Calu3 (cell line): ENCODE results near the gene LZTR1. TPM values are rescaled to one million over a fixed set of nuclear protein-coding genes. Genes with fewer than 3 reads are reported as not detected.

Experiments used
- BruUV-seq: library from RNA; stranded (reverse); fragments of 400-500 nt; replicated peaks from 2 replicates; lab custom pipeline; 2021; lab: Mats Ljungman, UMichigan
- CTCF ChIA-PET: fragments of 300-600 bp; sonication (Branson Sonifier 250); formaldehyde crosslinking; loops from one replicate; lab custom pipeline; 2022; ENCODE audit warnings: antibody characterized with exemption; lab: Charles Lee
- DNase-seq: peaks from one replicate; pipeline ENCODE4 v3.0.0; 2022
- H3K27ac Mint-ChIP-seq: one replicate; pipeline ENCODE4 v1.8.0; 2022; ENCODE audit warnings: mixed read lengths; ENCODE audit not compliant: unreplicated experiment
- H3K27me3 Mint-ChIP-seq: one replicate; pipeline ENCODE4 v1.8.0; 2022; ENCODE audit warnings: mixed read lengths; ENCODE audit not compliant: unreplicated experiment
- H3K36me3 Mint-ChIP-seq: one replicate; pipeline ENCODE4 v1.8.0; 2022; ENCODE audit warnings: mild to moderate bottlenecking, moderate library complexity, mixed read lengths; ENCODE audit not compliant: insufficient read depth, unreplicated experiment
- H3K4me1 Mint-ChIP-seq: one replicate; pipeline ENCODE4 v1.8.0; 2022; ENCODE audit warnings: mild to moderate bottlenecking, low read depth, mixed read lengths; ENCODE audit not compliant: unreplicated experiment
- H3K4me3 Mint-ChIP-seq: one replicate; pipeline ENCODE4 v1.8.0; 2022; ENCODE audit warnings: mild to moderate bottlenecking, low read depth, moderate library complexity, mixed read lengths; ENCODE audit not compliant: unreplicated experiment
- H3K9me3 Mint-ChIP-seq: one replicate; pipeline ENCODE4 v1.8.0; 2022; ENCODE audit warnings: low read depth, mixed read lengths; ENCODE audit not compliant: unreplicated experiment
- CTCF ChIP-seq: fragments of 200-600 bp; IDR thresholded peaks from one replicate; pipeline ENCODE4 v1.8.0; 2022; ENCODE audit warnings: antibody characterized with exemption; ENCODE audit not compliant: unreplicated experiment
- intact Hi-C: fragments of 100-400 bp; cut with micrococcal nuclease; formaldehyde crosslinking; loops from one replicate; pipeline ENCODE4 v1.10.0; 2022; ENCODE audit not compliant: unreplicated experiment
- total RNA-seq: library from RNA; stranded (reverse); gene quantifications from 2 replicates; pipeline ENCODE4 v1.2.3, GENCODE V29; 2022

The LZTR1 gene
- total RNA-seq, 1 experiment from 2014 or later: 55.4 TPM

- no peaks in the 10 kb centered on the region for H3K27me3 Mint-ChIP-seq
- H3K9me3 Mint-ChIP-seq: no peaks in the 10 kb centered on the region
- intact Hi-C loops: no loop called here
- TF ChIP-seq CTCF: no peak
- no TSS peak for BruUV-seq
- H3K4me3 Mint-ChIP-seq: no peak overlapping the region
- no peak overlapping the region for H3K27ac Mint-ChIP-seq
- H3K4me1 Mint-ChIP-seq: peaks cover 33% of the 10 kb centered on the region
- no peak for DNase-seq
- CTCF ChIA-PET: no interaction called here
- peaks cover 9% of the 10 kb centered on the region for H3K36me3 Mint-ChIP-seq
Observed at GRCh38 chr22:21041937-21042336, 59.8 kb downstream of the LZTR1 start.

GRCh38 chr22:21042978-21043859 lies 61.1 kb downstream of the LZTR1 start:
- CTCF ChIA-PET: no interaction called here
- DNase-seq: no peak
- Mint-ChIP-seq H3K27ac (peak overlapping the region; percentile 5), H3K4me1 (peaks cover 33% of the 10 kb centered on the region), H3K36me3 (peaks cover 9% of the 10 kb centered on the region), H3K9me3 (no peaks in the 10 kb centered on the region), H3K27me3 (no peaks in the 10 kb centered on the region), H3K4me3 (no peak overlapping the region)
- intact Hi-C loops: no loop called here
- no TSS peak for BruUV-seq
- no peak for TF ChIP-seq CTCF

- intact Hi-C loops: no loop called here
- H3K4me1 Mint-ChIP-seq: peaks cover 33% of the 10 kb centered on the region
- peaks cover 9% of the 10 kb centered on the region for H3K36me3 Mint-ChIP-seq
- TF ChIP-seq CTCF: no peak
- no peak overlapping the region for H3K4me3 Mint-ChIP-seq
- no peaks in the 10 kb centered on the region for H3K9me3 Mint-ChIP-seq
- H3K27me3 Mint-ChIP-seq: no peaks in the 10 kb centered on the region
- H3K27ac Mint-ChIP-seq: peak overlapping the region; percentile 5
- BruUV-seq: no TSS peak
- CTCF ChIA-PET: no interaction called here
- DNase-seq: no peak
Observed at GRCh38 chr22:21043860-21044535, 61.9 kb downstream of the LZTR1 start.

- no peaks in the 10 kb centered on the region for H3K9me3 Mint-ChIP-seq
- peaks cover 33% of the 10 kb centered on the region for H3K4me1 Mint-ChIP-seq
- DNase-seq: peak; percentile 39
- H3K4me3 Mint-ChIP-seq: peak overlapping the region; percentile 73
- no peak for TF ChIP-seq CTCF
- no TSS peak for BruUV-seq
- CTCF ChIA-PET: interaction anchor here (0.6 to 0.8 kb wide), 3 partner anchors 43 to 159 kb away, joined by 4 to 6 read pairs (median 5); partner anchors contain the start of gene THAP7
- intact Hi-C loops: no loop called here
- H3K27me3 Mint-ChIP-seq: no peaks in the 10 kb centered on the region
- peaks cover 9% of the 10 kb centered on the region for H3K36me3 Mint-ChIP-seq
- peak overlapping the region; percentile 61 for H3K27ac Mint-ChIP-seq
Observed at GRCh38 chr22:21044931-21045584, 63.0 kb downstream of the LZTR1 start.
